Osteoblast (primary cell): ENCODE results near the gene SDS. TPM values are rescaled to one million over a fixed set of nuclear protein-coding genes. Genes with fewer than 3 reads are reported as not detected.

Source experiments
- DNase-seq: peaks from one replicate; pipeline ENCODE4 v3.0.0; 2011; ENCODE audit warnings: low spot score, mixed read lengths; ENCODE audit not compliant: insufficient read length; ENCODE audit errors: missing footprints
- H2AFZ ChIP-seq: 2 replicates; pipeline ENCODE4 v1.6.0; 2011; ENCODE audit warnings: mild to moderate bottlenecking, low read length
- H3K27ac ChIP-seq: 2 replicates; pipeline ENCODE4 v1.5.1; 2011; ENCODE audit warnings: mild to moderate bottlenecking, low read depth, low read length, moderate library complexity
- H3K27me3 ChIP-seq: 2 replicates; pipeline ENCODE4 v1.6.0; 2012; ENCODE audit warnings: mild to moderate bottlenecking, control low read depth, inconsistent platforms, low read length, moderate library complexity; ENCODE audit not compliant: insufficient read depth
- H3K36me3 ChIP-seq: 2 replicates; pipeline ENCODE4 v1.5.1; 2011; ENCODE audit warnings: mild to moderate bottlenecking, low read length, control low read depth, moderate library complexity; ENCODE audit not compliant: insufficient read depth
- H3K4me1 ChIP-seq: 2 replicates; pipeline ENCODE4 v1.5.1; 2011; ENCODE audit warnings: mild to moderate bottlenecking, low read length, control low read depth, moderate library complexity; ENCODE audit not compliant: insufficient read depth
- H3K4me2 ChIP-seq: 2 replicates; pipeline ENCODE4 v1.6.0; 2011; ENCODE audit warnings: mild to moderate bottlenecking, low read length; ENCODE audit not compliant: insufficient read depth
- H3K4me3 ChIP-seq: fragments of 200-600 bp; sonication (generic); 3 replicates; pipeline ENCODE4 v1.5.1; 2012; ENCODE audit warnings: mild to moderate bottlenecking, low read length, inconsistent platforms; ENCODE audit not compliant: insufficient read depth
- H3K79me2 ChIP-seq: 2 replicates; pipeline ENCODE4 v1.6.0; 2012; ENCODE audit warnings: mild to moderate bottlenecking, low read length, control low read depth, inconsistent platforms; ENCODE audit not compliant: insufficient read depth
- H3K9me3 ChIP-seq: 2 replicates; pipeline ENCODE4 v1.5.1; 2011; ENCODE audit warnings: low read depth, low read length, control low read depth
- H4K20me1 ChIP-seq: 2 replicates; pipeline ENCODE4 v1.6.0; 2012; ENCODE audit warnings: mild to moderate bottlenecking, low read length, control low read depth; ENCODE audit not compliant: insufficient read depth
- CTCF ChIP-seq: IDR thresholded peaks from 2 replicates; pipeline ENCODE4 v1.5.1; 2011; ENCODE audit warnings: mild to moderate bottlenecking, low read depth, low read length, moderate library complexity; ENCODE audit errors: extremely low read depth
- total RNA-seq: library from RNA; depleted of rRNA; stranded (reverse); fragments of >200 nt; gene quantifications from 2 replicates; pipeline ENCODE4 v1.2.3, GENCODE V29; 2012

SDS gene
- total RNA-seq, 1 donor, result under 0.01 TPM

GRCh38 chr12:113347892-113348291 lies 55.8 kb downstream of the SDS start:
- Histone ChIP-seq H3K9me3 (no peaks in the 10 kb centered on the region), H4K20me1 (no peaks in the 10 kb centered on the region), H3K4me1 (no peaks in the 10 kb centered on the region), H3K4me2 (no peak overlapping the region), H3K27ac (no peak overlapping the region), H3K27me3 (no peaks in the 10 kb centered on the region), H2AFZ (no peak overlapping the region), H3K36me3 (no peaks in the 10 kb centered on the region), H3K4me3 (no peak overlapping the region), H3K79me2 (no peaks in the 10 kb centered on the region)
- TF ChIP-seq CTCF, result no peak
- DNase-seq, result no peak

GRCh38 chr12:113347107-113347506 lies 56.6 kb downstream of the SDS start:
- no peak for TF ChIP-seq CTCF
- H2AFZ ChIP-seq, result no peak overlapping the region
- H3K9me3 ChIP-seq, result no peaks in the 10 kb centered on the region
- H3K79me2 ChIP-seq, result no peaks in the 10 kb centered on the region
- no peaks in the 10 kb centered on the region for H3K36me3 ChIP-seq
- H3K27ac ChIP-seq, result no peak overlapping the region
- H4K20me1 ChIP-seq, result no peaks in the 10 kb centered on the region
- no peak overlapping the region for H3K4me3 ChIP-seq
- H3K27me3 ChIP-seq, result no peaks in the 10 kb centered on the region
- no peaks in the 10 kb centered on the region for H3K4me1 ChIP-seq
- H3K4me2 ChIP-seq, result no peak overlapping the region
- DNase-seq, result no peak

GRCh38 chr12:113346353-113346752 lies 57.3 kb downstream of the SDS start:
- Histone ChIP-seq H3K36me3 (no peaks in the 10 kb centered on the region), H3K79me2 (no peaks in the 10 kb centered on the region), H3K27me3 (no peaks in the 10 kb centered on the region), H3K4me1 (no peaks in the 10 kb centered on the region), H2AFZ (no peak overlapping the region), H3K4me2 (no peak overlapping the region), H3K4me3 (no peak overlapping the region), H4K20me1 (no peaks in the 10 kb centered on the region), H3K9me3 (no peaks in the 10 kb centered on the region), H3K27ac (no peak overlapping the region)
- DNase-seq, result peak; percentile 54
- no peak for TF ChIP-seq CTCF

- DNase-seq, result no peak
- Histone ChIP-seq H3K4me3 (no peak overlapping the region), H3K4me1 (no peaks in the 10 kb centered on the region), H3K4me2 (no peak overlapping the region), H3K36me3 (no peaks in the 10 kb centered on the region), H3K27me3 (no peaks in the 10 kb centered on the region), H2AFZ (no peak overlapping the region), H3K79me2 (no peaks in the 10 kb centered on the region), H3K27ac (no peak overlapping the region), H3K9me3 (no peaks in the 10 kb centered on the region), H4K20me1 (no peaks in the 10 kb centered on the region)
- TF ChIP-seq CTCF, result no peak
Observed at GRCh38 chr12:113345318-113345717, 58.4 kb downstream of the SDS start.

Other genes starting within 250 kb of the SDS start
- 40.2 and 49.5 TPM in 2 replicates for gene DDX54, start 218.4 kb downstream of the SDS start, total RNA-seq
- gene RITA1, start 218.2 kb downstream of the SDS start, total RNA-seq, result 20.0 and 22.4 TPM in 2 replicates
- gene TPCN1, start 182.4 kb downstream of the SDS start, total RNA-seq, result 25.7 and 28.9 TPM in 2 replicates
- 16.5 and 19.5 TPM in 2 replicates for gene SLC8B1, start 68.8 kb downstream of the SDS start, total RNA-seq
- gene PLBD2, start 45.3 kb downstream of the SDS start, total RNA-seq, result 64.8 and 69.1 TPM in 2 replicates
- gene SDSL, start 18.5 kb upstream of the SDS start, total RNA-seq, result 6.5 TPM in 2 replicates
- gene LHX5, start 68.0 kb upstream of the SDS start, total RNA-seq, result not detected in 2 replicates